HUES48 (cell line): ENCODE measurements around the gene DHCR7.

Source experiments
- H3K27ac ChIP-seq: one replicate; pipeline ENCODE4 v1.7.0; 2013; ENCODE audit warnings: low read depth, low read length, inconsistent platforms
- H3K27me3 ChIP-seq: 2 replicates; pipeline ENCODE4 v1.6.1; 2013; ENCODE audit warnings: mild to moderate bottlenecking, low read length; ENCODE audit not compliant: control insufficient read depth, insufficient read depth
- H3K36me3 ChIP-seq: 2 replicates; pipeline ENCODE4 v1.6.1; 2013; ENCODE audit warnings: low read length; ENCODE audit not compliant: control insufficient read depth, insufficient read depth
- H3K4me1 ChIP-seq: 2 replicates; pipeline ENCODE4 v1.6.1; 2013; ENCODE audit warnings: mild to moderate bottlenecking, low read length; ENCODE audit not compliant: control insufficient read depth, insufficient read depth
- H3K4me3 ChIP-seq: 2 replicates; pipeline ENCODE4 v1.5.1; 2013; ENCODE audit warnings: mild to moderate bottlenecking, low read depth, low read length
- H3K9ac ChIP-seq: 2 replicates; pipeline ENCODE4 v1.6.1; 2013; ENCODE audit warnings: mild to moderate bottlenecking, low read depth, low read length, moderate library complexity
- H3K9me3 ChIP-seq: 2 replicates; pipeline ENCODE4 v1.6.1; 2013; ENCODE audit warnings: low read length; ENCODE audit not compliant: control insufficient read depth, insufficient read depth

DHCR7 gene

DNA sequence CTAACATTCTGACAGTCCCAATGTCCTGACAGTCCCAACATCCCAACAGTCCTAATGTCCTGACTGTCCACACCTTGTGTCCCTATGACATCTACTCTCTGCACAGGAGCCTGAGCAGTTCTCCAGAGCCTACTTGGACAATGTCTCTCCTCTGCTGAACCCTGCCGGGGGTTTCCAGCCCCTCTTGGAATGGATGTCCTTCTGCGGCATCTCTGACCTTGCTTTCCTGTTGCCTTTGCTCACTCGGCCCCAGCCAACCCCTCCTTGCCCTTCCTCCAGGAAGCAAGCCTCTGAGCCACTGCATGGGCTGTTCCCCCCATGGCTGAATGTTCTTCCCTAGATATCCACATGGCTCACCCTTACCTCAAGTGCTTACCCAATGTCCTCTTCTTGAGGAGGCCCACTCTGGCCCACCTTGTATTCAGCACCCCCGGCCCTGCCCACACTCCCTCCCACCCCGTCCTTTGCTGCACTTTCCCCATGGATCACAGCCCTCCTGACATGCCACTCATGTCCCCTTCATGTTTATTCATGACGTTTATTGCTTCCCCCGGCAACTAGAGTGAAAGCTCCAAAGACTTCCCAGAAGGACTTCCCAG, 59.5 kb downstream of the DHCR7 start:
- H3K36me3 ChIP-seq: no peaks in the 10 kb centered on the region
- H3K9ac ChIP-seq: no peak overlapping the region
- H3K27ac ChIP-seq: no peak overlapping the region
- peaks cover 14% of the 10 kb centered on the region; the same call in 1 of the 2 replicates for H3K27me3 ChIP-seq
- 0 out of 2 replicates have a peak, but pooled peaks cover 2% of the 10 kb centered on the region for H3K9me3 ChIP-seq
- H3K4me1 ChIP-seq: no peaks in the 10 kb centered on the region
- no peak overlapping the region for H3K4me3 ChIP-seq

- Histone ChIP-seq H3K36me3 (no peaks in the 10 kb centered on the region), H3K9ac (no peak overlapping the region), H3K9me3 (0 out of 2 replicates have a peak, but pooled peaks cover 2% of the 10 kb centered on the region), H3K4me3 (no peak overlapping the region), H3K4me1 (no peaks in the 10 kb centered on the region), H3K27ac (no peak overlapping the region), H3K27me3 (peaks cover 14% of the 10 kb centered on the region; the same call in 1 of the 2 replicates)
These were observed 60.2 kb downstream of the DHCR7 start for GRCh38 chr11:71387784-71388636.

DNA sequence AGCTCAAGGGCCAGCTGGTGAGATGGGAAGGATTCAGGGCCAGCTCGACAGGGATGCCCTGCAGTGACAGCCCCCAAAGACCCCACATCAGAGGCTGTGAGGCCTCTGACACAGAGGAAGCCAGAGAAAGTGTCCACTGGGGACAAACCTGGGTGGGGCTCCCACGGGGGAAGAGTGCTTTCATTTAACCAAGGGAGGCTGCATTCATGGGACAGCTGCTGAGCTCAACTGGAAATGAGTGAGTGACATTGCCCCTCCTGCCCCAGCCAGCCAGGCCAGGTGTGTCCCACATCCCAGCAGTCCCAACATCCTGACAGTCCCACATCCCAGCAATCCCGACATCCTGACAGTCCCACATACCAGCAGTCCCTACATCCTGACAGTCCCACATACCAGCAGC, 61.0 kb downstream of the DHCR7 start:
- H3K4me1 ChIP-seq: no peaks in the 10 kb centered on the region
- 0 out of 2 replicates have a peak, but pooled peaks cover 2% of the 10 kb centered on the region for H3K9me3 ChIP-seq
- no peak overlapping the region for H3K27ac ChIP-seq
- H3K4me3 ChIP-seq: no peak overlapping the region
- no peak overlapping the region for H3K9ac ChIP-seq
- no peaks in the 10 kb centered on the region for H3K36me3 ChIP-seq
- peaks cover 7% of the 10 kb centered on the region; the same call in 1 of the 2 replicates for H3K27me3 ChIP-seq

GRCh38 chr11:71386202-71386601, 62.0 kb downstream of the DHCR7 start:
- no peak overlapping the region for H3K27ac ChIP-seq
- no peaks in the 10 kb centered on the region for H3K4me1 ChIP-seq
- H3K9ac ChIP-seq: no peak overlapping the region
- H3K36me3 ChIP-seq: no peaks in the 10 kb centered on the region
- 0 out of 2 replicates have a peak, but pooled peaks cover under 1% of the 10 kb centered on the region for H3K27me3 ChIP-seq
- H3K9me3 ChIP-seq: 0 out of 2 replicates have a peak, but pooled peaks cover 2% of the 10 kb centered on the region
- no peak overlapping the region for H3K4me3 ChIP-seq

GRCh38 chr11:71385091-71385490, 63.1 kb downstream of the DHCR7 start:
- H3K9ac ChIP-seq: no peak overlapping the region
- H3K27ac ChIP-seq: no peak overlapping the region
- H3K4me3 ChIP-seq: no peak overlapping the region
- H3K27me3 ChIP-seq: no peaks in the 10 kb centered on the region
- H3K36me3 ChIP-seq: no peaks in the 10 kb centered on the region
- H3K9me3 ChIP-seq: 0 out of 2 replicates have a peak, but pooled peaks cover 2% of the 10 kb centered on the region
- no peaks in the 10 kb centered on the region for H3K4me1 ChIP-seq

DNA sequence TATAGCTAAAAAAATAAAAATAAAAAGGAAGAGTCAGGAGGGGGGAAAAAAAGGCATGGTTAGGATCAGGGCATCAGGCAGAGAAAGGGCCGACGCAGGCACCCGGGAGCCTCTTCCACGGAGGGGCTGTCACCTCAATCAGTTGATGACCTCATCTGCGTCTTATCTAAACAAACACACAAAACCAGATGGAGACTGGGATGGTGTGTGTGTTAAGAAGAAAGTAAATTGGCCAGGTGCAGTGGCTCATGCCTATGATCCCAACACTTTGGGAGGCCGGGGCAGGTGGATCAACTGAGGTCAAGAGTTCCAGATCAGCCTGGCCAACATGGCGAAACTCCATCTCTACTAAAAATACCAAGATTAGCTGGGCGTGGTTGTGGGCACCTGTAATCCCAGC, 63.6 kb downstream of the DHCR7 start:
- Histone ChIP-seq H3K9ac (no peak overlapping the region), H3K4me3 (no peak overlapping the region), H3K27ac (no peak overlapping the region), H3K9me3 (0 out of 2 replicates have a peak, but pooled peaks cover 2% of the 10 kb centered on the region), H3K36me3 (no peaks in the 10 kb centered on the region), H3K27me3 (no peaks in the 10 kb centered on the region), H3K4me1 (peaks cover 4% of the 10 kb centered on the region; the same call in 1 of the 2 replicates)
